HCT116 (cell line): ENCODE measurements around the gene CELA2B. TPM values are rescaled to one million over a fixed set of nuclear protein-coding genes. Genes with fewer than 3 reads are reported as not detected.
A peak's percentile ranks its signal among the peaks of the same experiment; 100 is the strongest.

Experiments used
- ATAC-seq: fragments of 200-7000 bp; cut with Tn5 transposase; 2 replicates; pipeline ENCODE4 v1.9.1; 2020; ENCODE audit warnings: mild to moderate bottlenecking, moderate library complexity
- BruUV-seq: library from RNA; stranded (reverse); fragments of 400-500 nt; replicated peaks from 2 replicates; lab custom pipeline; 2021; lab: Mats Ljungman, UMichigan
- CTCF ChIA-PET: fragments of 300-600 bp; sonication (Branson Sonifier 250); formaldehyde crosslinking; loops from one replicate; lab custom pipeline; 2021; ENCODE audit warnings: antibody characterized with exemption; lab: Charles Lee
- POLR2A ChIA-PET: fragments of 300-600, 350-600 bp; sonication (Branson Sonifier 250); formaldehyde crosslinking; loops from one replicate; lab custom pipeline; 2021; ENCODE audit warnings: antibody characterized with exemption; lab: Charles Lee
- RAD21 ChIA-PET, 2 experiments: fragments of 300-600 bp; sonication (Branson Sonifier 250); formaldehyde crosslinking; loops; one replicate each; lab custom pipeline; 2023; ENCODE audit warnings: low total read pairs in 2 of 2; ENCODE audit not compliant: uncharacterized antibody in 2 of 2, unreplicated experiment in 2 of 2, low non-redundant PET in 1 of 2; lab: Charles Lee
- DNase-seq: peaks from one replicate; pipeline ENCODE4 v3.0.0-alpha.2; 2010; ENCODE audit warnings: low read depth, low spot score
- H2AFZ ChIP-seq: fragments of 200-600 bp; shearing (Covaris generic), sonication (generic); 2 replicates; pipeline ENCODE4 v1.6.1; 2017; ENCODE audit warnings: low read depth, mixed run types, mixed read lengths, antibody characterized with exemption, low read length; ENCODE audit not compliant: poor library complexity, severe bottlenecking
- H3K27ac ChIP-seq: 2 replicates; pipeline ENCODE4 v1.5.1; 2012; ENCODE audit warnings: low read depth, low read length
- H3K27me3 ChIP-seq: fragments of 200-600 bp; sonication (generic); 2 replicates; pipeline ENCODE4 v1.6.1; 2016; ENCODE audit warnings: mixed run types, low read length, mixed read lengths; ENCODE audit not compliant: insufficient read depth
- H3K36me3 ChIP-seq, 2 experiments: fragments of 200-500 bp in 1 of 2; fragments of 200-600 bp in 1 of 2; sonication (Bioruptor generic) in 1 of 2; sonication (generic) in 1 of 2; 2 replicates each; pipeline versions ENCODE4 v1.5.1 to v1.6.1; 2014 to 2016; ENCODE audit warnings: low read length in 2 of 2, inconsistent platforms in 1 of 2, mixed read lengths in 1 of 2, mixed run types in 1 of 2; ENCODE audit not compliant: insufficient read depth in 2 of 2, control insufficient read depth in 1 of 2
- H3K4me1 ChIP-seq, 2 experiments: fragments of 200-600 bp in 1 of 2; sonication (generic) in 1 of 2; 2 replicates each; pipeline versions ENCODE4 v1.5.1 to v1.6.1; 2012 to 2017; ENCODE audit warnings: low read length in 2 of 2, inconsistent platforms in 1 of 2, mild to moderate bottlenecking in 1 of 2, mixed read lengths in 1 of 2, mixed run types in 1 of 2, moderate library complexity in 1 of 2; ENCODE audit not compliant: insufficient read depth in 2 of 2, control insufficient read depth in 1 of 2
- H3K4me2 ChIP-seq: fragments of 200-600 bp; sonication (generic); 2 replicates; pipeline ENCODE4 v1.6.1; 2017; ENCODE audit warnings: mixed run types, low read length, mixed read lengths
- H3K4me3 ChIP-seq, 2 experiments: fragments of 200-600 bp in 1 of 2; sonication (generic) in 1 of 2; replicated peaks in 1 of 2; 2 replicates each; pipeline ENCODE4 v1.5.1; 2011 to 2016; ENCODE audit warnings: low read length in 2 of 2, control low read depth in 1 of 2, low read depth in 1 of 2, mild to moderate bottlenecking in 1 of 2, mixed read lengths in 1 of 2, mixed run types in 1 of 2
- H3K79me2 ChIP-seq: fragments of 200-600 bp; sonication (generic); 2 replicates; pipeline ENCODE4 v1.6.1; 2017; ENCODE audit warnings: mild to moderate bottlenecking, mixed run types, low read length, moderate library complexity, mixed read lengths; ENCODE audit not compliant: insufficient read depth
- H3K9ac ChIP-seq: fragments of 200-600 bp; sonication (generic); 2 replicates; pipeline ENCODE4 v1.6.1; 2016; ENCODE audit warnings: low read length, mixed read lengths
- H3K9me2 ChIP-seq: fragments of 200-600 bp; sonication (generic), shearing (Covaris generic); 2 replicates; pipeline ENCODE4 v1.6.1; 2017; ENCODE audit warnings: mixed run types, mild to moderate bottlenecking, moderate library complexity; ENCODE audit not compliant: insufficient read depth
- H3K9me3 ChIP-seq, 2 experiments: fragments of 200-500 bp in 1 of 2; fragments of 200-600 bp in 1 of 2; sonication (Bioruptor generic) in 1 of 2; sonication (generic) in 1 of 2; 2 replicates each; pipeline ENCODE4 v1.6.1; 2014 to 2017; ENCODE audit warnings: low read length in 2 of 2, mixed read lengths in 2 of 2, inconsistent platforms in 1 of 2, low read depth in 1 of 2, mild to moderate bottlenecking in 1 of 2, mixed run types in 1 of 2, moderate library complexity in 1 of 2; ENCODE audit not compliant: control insufficient read depth in 1 of 2, insufficient read depth in 1 of 2
- H4K20me1 ChIP-seq: fragments of 200-600 bp; sonication (generic), shearing (Covaris generic); 2 replicates; pipeline ENCODE4 v1.6.1; 2017; ENCODE audit warnings: mixed run types, mild to moderate bottlenecking, moderate library complexity; ENCODE audit not compliant: insufficient read depth
- ATF3 ChIP-seq: IDR thresholded peaks from 2 replicates; pipeline ENCODE4 v1.6.1; 2012
- CTCF ChIP-seq, 3 experiments: fragments of 200-600 bp in 1 of 3; sonication (generic) in 1 of 3; IDR thresholded peaks in 2 of 3; conservative IDR thresholded peaks in 1 of 3; 2 replicates each; pipeline ENCODE4 v1.5.1; 2012 to 2017; ENCODE audit warnings: low read depth in 2 of 3, low read length in 2 of 3, antibody characterized with exemption in 1 of 3, borderline replicate concordance in 1 of 3, control low read depth in 1 of 3, mild to moderate bottlenecking in 1 of 3, mixed read lengths in 1 of 3, mixed run types in 1 of 3, moderate library complexity in 1 of 3; ENCODE audit not compliant: insufficient read depth in 1 of 3
- EZH2 ChIP-seq: fragments of 200-600 bp; sonication (generic); IDR thresholded peaks from 2 replicates; pipeline ENCODE4 v1.6.1; 2017; ENCODE audit warnings: antibody characterized with exemption, mixed run types
- FOSL1 ChIP-seq: IDR thresholded peaks from 2 replicates; pipeline ENCODE4 v1.6.1; 2012; ENCODE audit warnings: low read depth
- JUND ChIP-seq: IDR thresholded peaks from 2 replicates; pipeline ENCODE4 v1.6.1; 2012
- POLR2A ChIP-seq: IDR thresholded peaks from 2 replicates; pipeline ENCODE4 v1.7.0; 2011; ENCODE audit warnings: borderline replicate concordance; ENCODE audit not compliant: insufficient read depth, insufficient read length; ENCODE audit errors: extremely low read depth
- POLR2AphosphoS5 ChIP-seq: IDR thresholded peaks from 2 replicates; pipeline ENCODE4 v1.6.1; 2011; ENCODE audit warnings: mild to moderate bottlenecking, low read depth, low read length, moderate library complexity
- SIN3A ChIP-seq: IDR thresholded peaks from 2 replicates; pipeline ENCODE4 v1.6.1; 2012; ENCODE audit warnings: low read depth
- SP1 ChIP-seq: IDR thresholded peaks from 2 replicates; pipeline ENCODE4 v1.6.1; 2012; ENCODE audit warnings: low read depth
- TCF7L2 ChIP-seq: IDR thresholded peaks from 2 replicates; pipeline ENCODE4 v1.7.0; 2011; ENCODE audit warnings: borderline replicate concordance, inconsistent platforms; ENCODE audit not compliant: insufficient read depth, insufficient read length; ENCODE audit errors: extremely low read depth
- YY1 ChIP-seq: IDR thresholded peaks from 2 replicates; pipeline ENCODE4 v1.6.1; 2011; ENCODE audit warnings: low read length, low read depth, moderate library complexity, mild to moderate bottlenecking; ENCODE audit not compliant: insufficient replicate concordance; ENCODE audit errors: extremely low read depth
- ZBTB33 ChIP-seq: IDR thresholded peaks from 2 replicates; pipeline ENCODE4 v1.6.1; 2011; ENCODE audit warnings: mild to moderate bottlenecking, low read length, moderate library complexity; ENCODE audit not compliant: insufficient replicate concordance; ENCODE audit errors: extremely low read depth
- intact Hi-C: fragments of 100-400 bp; cut with micrococcal nuclease; formaldehyde crosslinking; loops from 2 replicates; pipeline ENCODE4 v1.10.0; 2022
- total RNA-seq: library from RNA; stranded (reverse); gene quantifications from one replicate; pipeline ENCODE4 v1.2.1, GENCODE V29; 2021; ENCODE audit not compliant: unreplicated experiment

The CELA2B gene
- total RNA-seq, 1 experiment from 2014 or later: not detected

GRCh38 chr1:15431571-15431948 lies 44.3 kb upstream of the CELA2B start:
- intact Hi-C loops: loop anchor here (1.0 to 2.0 kb wide), 2 partner anchors 108 to 303 kb away; no protein-coding TSS in a partner anchor
- H2AFZ ChIP-seq: no peak overlapping the region
- ChIA-PET CTCF (interaction anchor here (1.3 to 4.4 kb wide), 6 partner anchors 13 to 303 kb away, joined by 3 to 48 read pairs (median 4); partner anchors contain the start of gene EFHD2), RAD21 (interaction anchor here (3.0 to 4.1 kb wide), 2 partner anchors 108 kb away, joined by 15 to 22 read pairs; no protein-coding TSS in a partner anchor), POLR2A (no interaction called here)
- no peak overlapping the region for H3K4me3 ChIP-seq
- no TSS peak for BruUV-seq
- no peaks in the 10 kb centered on the region for H3K79me2 ChIP-seq
- peaks cover 2 to 43% of the 10 kb centered on the region in 2 experiments; a peak in 3 of 4 replicates for H3K4me1 ChIP-seq
- no peaks in the 10 kb centered on the region for H4K20me1 ChIP-seq
- no peaks in the 10 kb centered on the region; a peak in 1 of 4 replicates for H3K36me3 ChIP-seq
- H3K27me3 ChIP-seq: no peaks in the 10 kb centered on the region
- H3K27ac ChIP-seq: no peak overlapping the region
- DNase-seq (no peak), ATAC-seq (peak; percentile 14; the same call in 1 of the 2 replicates)
- no peaks in the 10 kb centered on the region for H3K9me3 ChIP-seq
- H3K9ac ChIP-seq: no peak overlapping the region
- H3K9me2 ChIP-seq: no peaks in the 10 kb centered on the region
- TF ChIP-seq YY1 (no peak), JUND (no peak), POLR2AphosphoS5 (no peak), POLR2A (no peak), ATF3 (no peak), SIN3A (no peak), TCF7L2 (no peak), CTCF (IDR thresholded peaks at IDR 0.05 in 2 of 3, conservative IDR thresholded peaks at IDR 0.05 in 1 of 3; ENCODE audit: borderline replicate concordance in 1 of 3, insufficient read depth in 1 of 3, low read depth in 2 of 3, low read length in 2 of 3) (no peak), SP1 (no peak), EZH2 (no peak), ZBTB33 (no peak), FOSL1 (no peak)
- H3K4me2 ChIP-seq: no peak overlapping the region
